Measurements from ENCODE around the gene GAL3ST1.

Gene GAL3ST1

GRCh38 chr22:30531651-30532608 lies 42.5 kb downstream of the GAL3ST1 start:
- no peak for DNase-seq (ENCODE audit: low read depth in 2 of 2)

- DNase-seq (ENCODE audit: low read depth in 2 of 2) = no peak
Measured at GRCh38 chr22:30526656-30527055, 47.8 kb downstream of the GAL3ST1 start.

GRCh38 chr22:30523646-30524489 lies 50.6 kb downstream of the GAL3ST1 start:
- DNase-seq (ENCODE audit: low read depth in 2 of 2) = no peak

DNA sequence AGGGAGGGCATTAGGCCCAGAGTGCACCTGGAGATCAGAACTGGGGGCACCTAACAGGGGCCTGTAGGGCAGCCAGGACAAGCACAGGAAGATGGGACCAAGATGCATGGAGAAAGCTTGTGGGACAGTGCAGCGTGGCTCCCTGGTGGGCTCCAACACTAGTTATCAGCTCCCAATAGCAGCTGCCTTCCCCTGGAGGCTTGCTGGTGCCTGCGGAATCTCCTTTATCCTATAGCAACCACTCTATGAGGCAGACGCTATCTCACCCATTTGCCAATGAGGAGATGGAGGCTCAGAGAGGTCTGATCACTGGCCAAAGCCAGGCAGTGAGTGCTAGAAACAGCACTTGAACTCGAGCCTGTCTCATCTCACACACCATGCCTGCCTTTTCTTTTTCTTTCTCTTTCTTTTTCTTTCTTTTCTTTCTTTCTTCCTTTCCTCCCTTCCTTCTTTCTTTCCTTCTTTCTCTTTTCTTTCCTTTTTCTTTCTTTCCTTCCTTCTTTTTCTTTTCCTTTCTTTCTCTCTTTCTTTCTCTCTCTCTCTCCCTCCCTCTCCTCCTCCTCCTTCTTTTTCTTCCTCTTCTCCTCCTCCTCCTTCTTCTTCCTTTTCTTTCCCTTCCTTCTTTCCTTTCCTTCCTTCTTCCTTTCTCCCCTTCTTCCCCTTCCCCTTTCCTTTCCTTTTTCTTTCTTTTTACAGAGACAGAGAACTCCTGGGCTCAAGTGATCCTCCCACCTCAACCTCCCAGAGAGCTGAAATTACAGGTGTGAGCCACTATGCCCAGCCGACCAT lies 52.9 kb downstream of the GAL3ST1 start:
- DNase-seq (ENCODE audit: low read depth in 2 of 2) = no peak

- DNase-seq (ENCODE audit: low read depth in 2 of 2) = no peak
Measured at GRCh38 chr22:30519842-30520425, 54.5 kb downstream of the GAL3ST1 start.

DNA sequence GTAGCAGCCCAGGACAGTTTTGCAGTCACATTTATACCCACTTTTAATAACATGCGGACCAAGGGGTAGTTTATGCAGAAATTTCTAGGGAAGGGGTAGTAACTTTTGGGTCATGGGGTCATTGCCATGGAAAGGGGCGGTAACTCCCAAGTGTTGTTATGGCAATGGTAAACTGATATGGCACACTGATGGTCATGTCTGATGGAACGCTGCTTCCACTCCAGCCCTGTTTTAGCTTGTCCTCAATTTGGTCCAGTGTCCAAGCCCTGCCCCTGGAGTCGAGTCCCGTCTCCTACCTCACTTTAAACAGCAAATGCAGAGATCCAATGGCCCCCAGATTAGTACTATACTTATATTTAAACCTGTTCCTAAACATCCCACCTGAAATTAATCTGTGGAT lies 57.7 kb downstream of the GAL3ST1 start:
- no peak for DNase-seq (ENCODE audit: low read depth in 2 of 2)

GRCh38 chr22:30516273-30516672 lies 58.2 kb downstream of the GAL3ST1 start:
- DNase-seq (ENCODE audit: low read depth in 2 of 2) = no peak

- DNase-seq (ENCODE audit: low read depth in 2 of 2) = no peak
Measured at GRCh38 chr22:30514252-30514651, 60.2 kb downstream of the GAL3ST1 start.

DNA sequence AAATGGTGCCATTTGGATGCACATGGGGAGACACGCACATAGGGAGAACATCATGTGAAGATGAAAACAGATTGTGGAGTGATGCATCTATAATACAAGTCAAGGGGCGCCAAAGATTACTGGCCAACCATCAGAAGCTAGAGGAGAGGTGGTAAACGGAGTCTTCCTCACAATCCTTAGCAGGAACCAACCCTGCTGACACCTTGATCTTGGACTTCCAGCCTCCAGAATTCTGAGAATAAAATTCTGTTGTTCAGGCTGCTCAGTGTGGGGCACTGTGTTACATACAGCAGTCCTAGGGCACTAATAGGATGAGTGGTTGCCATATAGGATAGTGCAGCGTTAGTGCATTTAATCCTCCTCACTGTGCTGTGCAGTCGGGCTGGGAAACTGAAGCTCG lies 61.0 kb downstream of the GAL3ST1 start:
- no peak for DNase-seq (ENCODE audit: low read depth in 2 of 2)

DNA sequence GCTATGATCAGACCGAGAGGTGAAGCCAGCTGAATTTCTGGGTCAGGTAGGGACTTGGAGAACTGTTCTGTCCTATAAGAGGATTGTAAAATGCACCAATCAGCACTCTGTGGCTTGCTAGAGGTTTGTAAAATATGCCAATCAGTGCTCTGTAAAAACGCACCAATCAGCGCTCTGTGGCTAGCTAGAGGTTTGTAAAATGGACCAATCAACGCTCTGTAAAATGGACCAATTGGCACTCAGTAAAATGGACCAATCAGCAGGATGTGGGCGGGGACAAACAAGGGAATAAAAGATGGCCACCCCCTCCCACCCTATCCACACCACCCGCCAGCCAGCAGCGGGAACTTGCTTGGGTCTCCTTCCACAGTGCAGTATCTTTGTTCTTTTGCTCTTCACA lies 62.6 kb downstream of the GAL3ST1 start:
- DNase-seq (ENCODE audit: low read depth in 2 of 2) = no peak

GRCh38 chr22:30511109-30511508 lies 63.4 kb downstream of the GAL3ST1 start:
- DNase-seq (ENCODE audit: low read depth in 2 of 2) = no peak

- DNase-seq (ENCODE audit: low read depth in 2 of 2) = no peak
Measured at GRCh38 chr22:30508216-30508615, 66.2 kb downstream of the GAL3ST1 start.

DNA sequence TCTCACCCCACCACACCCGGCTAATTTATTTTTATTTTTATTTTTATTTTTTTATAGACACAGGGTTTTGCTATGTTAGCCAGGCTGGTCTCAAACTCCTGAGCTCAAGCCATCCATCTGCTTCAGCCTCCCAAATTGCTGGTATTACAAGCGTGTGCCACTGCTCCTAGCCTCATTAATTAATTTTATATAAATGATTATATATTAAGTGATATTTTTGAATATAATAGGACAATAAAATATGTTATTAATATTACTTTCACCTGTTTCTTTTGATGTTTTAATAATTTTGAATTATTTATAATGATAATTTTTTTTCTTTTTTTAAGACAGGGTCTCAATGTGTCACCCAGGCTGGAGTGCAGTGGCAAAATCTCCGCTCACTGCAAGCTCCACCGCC lies 66.8 kb downstream of the GAL3ST1 start:
- no peak for DNase-seq (ENCODE audit: low read depth in 2 of 2)

DNA sequence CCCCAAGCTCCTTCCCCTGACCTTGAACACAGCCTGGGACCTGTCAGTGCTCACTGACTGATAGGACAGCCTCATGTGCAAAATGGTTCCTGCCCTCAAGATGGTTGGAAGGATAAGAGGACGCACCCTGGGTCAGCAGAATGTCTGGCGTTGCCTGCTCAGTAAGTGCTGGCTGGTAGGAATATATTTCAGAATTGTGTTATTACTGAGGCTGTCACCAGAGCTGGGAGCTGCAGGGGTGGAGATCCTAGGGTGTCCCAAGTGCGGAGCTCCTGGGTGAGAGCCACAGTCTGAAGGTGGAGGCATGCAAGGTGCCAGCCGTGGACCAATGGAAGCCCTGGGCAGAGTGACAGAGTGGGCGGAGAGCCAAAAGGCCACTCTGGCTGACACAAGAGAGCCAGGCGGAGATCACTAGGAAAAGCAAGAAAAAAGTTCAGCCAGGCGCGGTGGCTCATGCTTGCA lies 67.9 kb downstream of the GAL3ST1 start:
- DNase-seq (ENCODE audit: low read depth in 2 of 2) = no peak
